ENCODE measurements around the gene PLCB1. TPM values are rescaled to one million over a fixed set of nuclear protein-coding genes. Genes with fewer than 3 reads are reported as not detected.

Gene PLCB1
- total and polyA plus RNA-seq, 10 of the 15 experiments (the other 5 are each of a cell fraction or from before 2014, with no cell fraction given) = 0.05 to 5.3 (median 0.17) TPM; not detected in 1

GRCh38 chr20:8523684-8524083, 391.6 kb downstream of the PLCB1 start:
- intact Hi-C loops (cut with micrococcal nuclease; ENCODE audit: unreplicated experiment) (no loop called here), in situ Hi-C loops (cut with MboI) (no loop called here)
- ChIA-PET SMC1A (ENCODE audit: uncharacterized antibody, unreplicated experiment) (no interaction called here), CTCF (no interaction called here), POLR2A (no interaction called here), RAD21 (ENCODE audit: unreplicated experiment) (no interaction called here)
- BruUV-seq (replicated peaks) = no TSS peak
- 51% methylated on average over 5 of the region's 5 CpGs for WGBS (ENCODE audit: insufficient coverage, insufficient replicate concordance, low lambda C conversion rate, missing lambda C conversion rate)
- Histone ChIP-seq H3K4me2 (ENCODE audit: control insufficient read depth, insufficient read depth) (no peak overlapping the region), H3K36me3 (ENCODE audit: control insufficient read depth in 2 of 2, insufficient read depth in 2 of 2, low read length in 1 of 2) (no peaks in the 10 kb centered on the region), H3K27ac (ENCODE audit: control insufficient read depth, insufficient read depth) (no peak overlapping the region), H3K79me2 (ENCODE audit: control insufficient read depth, insufficient read depth, low read length) (no peaks in the 10 kb centered on the region), H3K27me3 (replicated peaks in 1 of 2; ENCODE audit: control insufficient read depth in 2 of 2, insufficient read depth in 2 of 2, low read length in 1 of 2) (no peaks in the 10 kb centered on the region), H4K20me1 (ENCODE audit: control insufficient read depth, insufficient read depth) (no peaks in the 10 kb centered on the region), H3K4me1 (ENCODE audit: control insufficient read depth, insufficient read depth, low read length) (no peaks in the 10 kb centered on the region), H3K9ac (ENCODE audit: control insufficient read depth, insufficient read depth, low read length) (no peak overlapping the region), H3K9me3 (replicated peaks; ENCODE audit: control insufficient read depth, insufficient read depth, low read length) (no peaks in the 10 kb centered on the region), H2AFZ (ENCODE audit: control insufficient read depth, low read depth, low read length) (no peak overlapping the region), H3K4me3 (no peak overlapping the region)
- TF ChIP-seq IKZF1 (conservative IDR thresholded peaks at IDR 0.05) = no peak
- no peak for TF ChIP-seq ZNF622 (IDR thresholded peaks at IDR 0.05)
- TF ChIP-seq ASH2L (IDR thresholded peaks at IDR 0.05; ENCODE audit: borderline replicate concordance, low read depth) = no peak
- TF ChIP-seq NR2C1 (IDR thresholded peaks at IDR 0.05) = no peak
- TF ChIP-seq CTCF (IDR thresholded peaks at IDR 0.05 in 2 of 3, conservative IDR thresholded peaks at IDR 0.05 in 1 of 3; ENCODE audit: control insufficient read depth in 2 of 3, extremely low read depth in 1 of 3, insufficient read depth in 1 of 3, low read depth in 3 of 3, low read length in 3 of 3) = peak in 1 of 3 experiments; percentile 27; a peak in 1 of 6 replicates
- TF ChIP-seq YY1 (IDR thresholded peaks at IDR 0.05; ENCODE audit: low read depth, low read length) = no peak
- ATAC-seq = peak; percentile 35; the same call in 1 of the 3 replicates
- FAIRE-seq = no peak
- no peak for DNase-seq (ENCODE audit: low read depth, low spot score)
